Common myeloid progenitor, CD34-positive (primary cell): ENCODE data around the gene DUSP22.
A peak's percentile ranks its signal among the peaks of the same experiment; 100 is the strongest.

Source experiments
- CTCF ChIA-PET: fragments of 350-600 bp; sonication (Branson Sonifier 250); formaldehyde crosslinking; loops from one replicate; lab custom pipeline; 2021; ENCODE audit warnings: antibody characterized with exemption; lab: Charles Lee
- POLR2A ChIA-PET: fragments of 350-600 bp; sonication (Branson Sonifier 250); formaldehyde crosslinking; loops from one replicate; lab custom pipeline; 2021; ENCODE audit warnings: antibody characterized with exemption; lab: Charles Lee
- DNase-seq, 3 donors: peaks; one replicate each; pipeline versions ENCODE4 v3.0.0 to v3.0.0-alpha.2; 2013
- H3K27ac ChIP-seq, 2 experiments: 1 replicate in 1 of 2; 2 replicates in 1 of 2; pipeline ENCODE4 v1.7.0; 2013; ENCODE audit warnings: inconsistent platforms in 2 of 2, low read length in 2 of 2, mild to moderate bottlenecking in 2 of 2, low read depth in 1 of 2, moderate library complexity in 1 of 2; ENCODE audit not compliant: severe bottlenecking in 2 of 2, insufficient read depth in 1 of 2, poor library complexity in 1 of 2
- H3K27me3 ChIP-seq, 5 experiments: replicated peaks in 2 of 5; 1 replicate in 3 of 5; 2 replicates in 2 of 5; pipeline versions ENCODE4 v1.6.1 to v1.7.0; 2013; ENCODE audit warnings: low read length in 4 of 5, mild to moderate bottlenecking in 2 of 5, moderate library complexity in 2 of 5, inconsistent platforms in 1 of 5; ENCODE audit not compliant: insufficient read depth in 5 of 5, control insufficient read depth in 4 of 5
- H3K36me3 ChIP-seq, 4 experiments: 1 replicate in 2 of 4; 2 replicates in 2 of 4; pipeline versions ENCODE4 v1.6.1 to v1.7.0; 2013; ENCODE audit warnings: low read length in 3 of 4, control low read depth in 1 of 4, mild to moderate bottlenecking in 1 of 4; ENCODE audit not compliant: control insufficient read depth in 4 of 4, insufficient read depth in 4 of 4
- H3K4me1 ChIP-seq, 4 experiments: 1 replicate in 3 of 4; 2 replicates in 1 of 4; pipeline versions ENCODE4 v1.6.1 to v1.7.1; 2013; ENCODE audit warnings: low read length in 3 of 4, mild to moderate bottlenecking in 3 of 4, control low read depth in 1 of 4, inconsistent platforms in 1 of 4, moderate library complexity in 1 of 4; ENCODE audit not compliant: control insufficient read depth in 4 of 4, insufficient read depth in 4 of 4; ENCODE audit errors: control extremely low read depth in 1 of 4
- H3K4me3 ChIP-seq, 7 experiments: 1 replicate in 4 of 7; 2 replicates in 3 of 7; pipeline versions ENCODE4 v1.5.1 to v1.7.0; 2013; ENCODE audit warnings: mild to moderate bottlenecking in 7 of 7, low read length in 6 of 7, moderate library complexity in 6 of 7, inconsistent platforms in 2 of 7, low read depth in 2 of 7, control low read depth in 1 of 7; ENCODE audit not compliant: insufficient read depth in 4 of 7, control insufficient read depth in 1 of 7; ENCODE audit errors: extremely low read depth in 1 of 7
- H3K9me3 ChIP-seq, 5 experiments: 1 replicate in 4 of 5; 2 replicates in 1 of 5; pipeline versions ENCODE4 v1.6.1 to v1.7.1; 2013; ENCODE audit warnings: low read length in 4 of 5, mild to moderate bottlenecking in 2 of 5, inconsistent platforms in 1 of 5, low read depth in 1 of 5, moderate library complexity in 1 of 5; ENCODE audit not compliant: control insufficient read depth in 4 of 5, insufficient read depth in 2 of 5; ENCODE audit errors: control extremely low read depth in 1 of 5
- WGBS: methylation state at CpG from one replicate; pipeline ENCODE4 v1.1.5; 2013; ENCODE audit not compliant: insufficient coverage; 5-methylcytosine and 5-hydroxymethylcytosine counted together

The DUSP22 gene

GRCh38 chr6:257774-258173 is 34.5 kb upstream of the DUSP22 start:
- Histone ChIP-seq H3K4me1 (peaks cover 15 to 32% (median 24%) of the 10 kb centered on the region in 4 experiments), H3K27me3 (no peaks in the 10 kb centered on the region), H3K9me3 (no peaks in the 10 kb centered on the region), H3K4me3 (no peak overlapping the region), H3K36me3 (no peaks in the 10 kb centered on the region), H3K27ac (no peak overlapping the region)
- ChIA-PET CTCF (interaction anchor here (0.6 to 1.7 kb wide), 5 partner anchors 8 to 83 kb away, joined by 3 to 6 read pairs (median 3); no protein-coding TSS in a partner anchor), POLR2A (interaction anchor here (0.9 kb wide), 1 partner anchor 9 kb away, joined by 3 read pairs; no protein-coding TSS in a partner anchor)
- peak in 2 of 3 donors; percentile 62 to 78 for DNase-seq
- 80% methylated on average over 1 of the region's 1 CpG for WGBS

- Histone ChIP-seq H3K9me3 (no peaks in the 10 kb centered on the region), H3K27ac (no peak overlapping the region), H3K36me3 (no peaks in the 10 kb centered on the region), H3K27me3 (no peaks in the 10 kb centered on the region), H3K4me3 (no peak overlapping the region), H3K4me1 (peaks cover 15 to 28% (median 23%) of the 10 kb centered on the region in 4 experiments)
- WGBS = 93% methylated on average over 2 of the region's 5 CpGs
- no peak for DNase-seq
- CTCF ChIA-PET = interaction anchor here (0.6 to 1.7 kb wide), 4 partner anchors 20 to 75 kb away, joined by 3 to 6 read pairs (median 4); no protein-coding TSS in a partner anchor
- POLR2A ChIA-PET = no interaction called here
Observed at GRCh38 chr6:259316-259715, 33.0 kb upstream of the DUSP22 start.

GRCh38 chr6:259901-260508 is 32.3 kb upstream of the DUSP22 start:
- Histone ChIP-seq H3K27me3 (no peaks in the 10 kb centered on the region), H3K36me3 (no peaks in the 10 kb centered on the region), H3K4me1 (peaks cover 15 to 28% (median 23%) of the 10 kb centered on the region in 4 experiments), H3K9me3 (no peaks in the 10 kb centered on the region), H3K27ac (peak overlapping the region in 1 of 2 experiments; percentile 2), H3K4me3 (peak overlapping the region in 6 of 7 experiments; percentile 10 to 66 (median 31))
- ChIA-PET CTCF (interaction anchor here (1.5 to 1.7 kb wide), 2 partner anchors 21 to 37 kb away, joined by 3 to 5 read pairs; no protein-coding TSS in a partner anchor), POLR2A (no interaction called here)
- 32% methylated on average over 2 of the region's 5 CpGs for WGBS
- DNase-seq = peak in 2 of 3 donors; percentile 78 to 87

GRCh38 chr6:264626-265025 is 27.7 kb upstream of the DUSP22 start:
- Histone ChIP-seq H3K27me3 (no peaks in the 10 kb centered on the region), H3K9me3 (peaks cover 0 to 2% (median 0%) of the 10 kb centered on the region in 5 experiments), H3K4me3 (no peak overlapping the region), H3K36me3 (no peaks in the 10 kb centered on the region), H3K4me1 (peaks cover 2 to 10% (median 9%) of the 10 kb centered on the region in 4 experiments), H3K27ac (no peak overlapping the region)
- ChIA-PET POLR2A (interaction anchor here (0.6 kb wide), 1 partner anchor 352 kb away, joined by 3 read pairs; no protein-coding TSS in a partner anchor), CTCF (no interaction called here)
- DNase-seq = no peak
- WGBS = no CpG with 5 or more reads among the region's 2 CpGs

GRCh38 chr6:268394-268935 is 23.8 kb upstream of the DUSP22 start:
- Histone ChIP-seq H3K4me1 (peaks cover 3 to 14% (median 8%) of the 10 kb centered on the region in 4 experiments), H3K27me3 (no peaks in the 10 kb centered on the region), H3K4me3 (no peak overlapping the region), H3K36me3 (no peaks in the 10 kb centered on the region), H3K9me3 (peaks cover 0 to 4% (median 0%) of the 10 kb centered on the region in 5 experiments), H3K27ac (no peak overlapping the region)
- DNase-seq = no peak
- ChIA-PET POLR2A (interaction anchor here (0.6 kb wide), 1 partner anchor 44 kb away, joined by 3 read pairs; no protein-coding TSS in a partner anchor), CTCF (no interaction called here)
- 96% methylated on average over 3 of the region's 5 CpGs for WGBS

GRCh38 chr6:273551-274058 is 18.7 kb upstream of the DUSP22 start:
- DNase-seq = no peak
- 85% methylated on average over 2 of the region's 2 CpGs for WGBS
- Histone ChIP-seq H3K36me3 (no peaks in the 10 kb centered on the region), H3K27ac (no peak overlapping the region), H3K27me3 (no peaks in the 10 kb centered on the region), H3K4me1 (peaks cover 5 to 19% (median 9%) of the 10 kb centered on the region in 4 experiments), H3K4me3 (no peak overlapping the region), H3K9me3 (peaks cover 0 to 4% (median 0%) of the 10 kb centered on the region in 5 experiments)
- POLR2A ChIA-PET = no interaction called here
- CTCF ChIA-PET = no interaction called here
